GM21529 (cell line): ENCODE measurements around the gene ST6GALNAC6.
"Not testable (repeated sequence)": the region's sequence is repeated elsewhere in the genome, so short reads cannot be mapped to it uniquely, and the experiment has no call there.

ENCODE experiments used
- ATAC-seq: cut with Tn5 transposase; IDR thresholded peaks from one replicate; pipeline ENCODE4 v1.9.1; 2021; ENCODE audit not compliant: unreplicated experiment

Gene ST6GALNAC6

GRCh38 chr9:127838375-127839078 lies 60.9 kb downstream of the ST6GALNAC6 start:
- ATAC-seq: no peak

GRCh38 chr9:127837346-127837745 lies 62.1 kb downstream of the ST6GALNAC6 start:
- ATAC-seq: no peak

- ATAC-seq: not testable (repeated sequence)
Measured at GRCh38 chr9:127836561-127836960, 62.8 kb downstream of the ST6GALNAC6 start.

GRCh38 chr9:127835991-127836516 lies 63.3 kb downstream of the ST6GALNAC6 start:
- ATAC-seq: no peak
